GM18519 (cell line): Measurements from ENCODE around the gene WNK1.
"Not testable (repeated sequence)": the region's sequence is repeated elsewhere in the genome, so short reads cannot be mapped to it uniquely, and the experiment has no call there.

Experiments
- ATAC-seq: cut with Tn5 transposase; IDR thresholded peaks from one replicate; pipeline ENCODE4 v1.9.1; 2021; ENCODE audit warnings: mild to moderate bottlenecking, moderate library complexity; ENCODE audit not compliant: unreplicated experiment, low FRiP score

Gene WNK1

DNA sequence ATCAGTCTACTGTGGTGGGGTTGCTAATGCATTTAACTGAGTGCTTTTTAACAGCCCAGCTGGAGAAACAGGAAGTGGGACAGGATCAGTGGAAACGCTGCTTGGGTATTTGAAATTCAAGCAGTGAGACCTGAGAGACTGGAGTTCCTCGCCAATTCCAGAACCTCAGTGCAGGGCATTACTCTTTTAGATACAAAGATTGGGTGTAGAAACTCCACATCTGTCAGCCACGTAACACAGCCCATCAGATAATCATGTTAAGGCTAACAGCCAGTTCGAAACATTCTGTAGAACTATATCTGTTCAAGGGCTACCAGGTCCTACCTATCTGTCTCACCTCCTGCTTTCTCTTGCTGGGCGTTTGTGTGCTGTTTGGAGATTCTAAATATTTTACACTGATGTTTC lies 151.6 kb downstream of the WNK1 start:
- ATAC-seq: no peak

DNA sequence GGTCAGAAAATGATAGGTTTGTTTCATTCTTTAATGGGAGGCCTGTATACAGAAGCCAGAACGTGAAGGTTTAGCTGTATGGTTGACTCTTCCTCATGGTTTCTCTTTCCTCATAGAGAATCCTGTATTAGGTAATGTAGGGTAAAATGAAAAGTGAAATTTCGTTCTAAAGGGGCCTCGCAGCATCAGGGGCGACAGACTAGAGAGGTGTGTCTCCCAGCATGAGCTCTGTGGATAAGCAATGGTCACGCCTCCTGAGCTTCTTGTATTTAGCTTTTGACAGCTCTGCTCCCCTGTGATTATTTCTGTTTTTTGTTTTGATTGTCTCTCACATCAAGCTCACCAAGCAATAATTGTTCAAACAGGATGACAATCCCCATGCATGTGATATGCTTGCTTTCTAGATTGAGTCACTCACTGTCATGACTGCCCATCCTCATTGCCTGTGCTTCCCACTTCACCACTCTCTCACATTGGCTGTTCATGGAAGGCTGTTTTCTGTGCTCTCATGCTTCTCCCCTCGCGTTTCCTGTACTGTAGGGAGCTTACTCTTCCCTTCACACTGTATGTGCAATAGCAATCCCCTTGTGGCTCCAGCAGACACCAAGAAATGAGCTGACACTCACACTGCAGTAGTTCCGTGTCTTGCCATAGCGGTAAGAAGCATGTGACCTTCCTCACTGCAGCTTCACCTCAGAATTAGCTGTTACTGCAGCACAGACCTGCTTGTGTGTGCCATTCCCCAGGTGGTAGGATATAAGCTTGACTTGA lies 153.1 kb downstream of the WNK1 start:
- ATAC-seq: no peak

DNA sequence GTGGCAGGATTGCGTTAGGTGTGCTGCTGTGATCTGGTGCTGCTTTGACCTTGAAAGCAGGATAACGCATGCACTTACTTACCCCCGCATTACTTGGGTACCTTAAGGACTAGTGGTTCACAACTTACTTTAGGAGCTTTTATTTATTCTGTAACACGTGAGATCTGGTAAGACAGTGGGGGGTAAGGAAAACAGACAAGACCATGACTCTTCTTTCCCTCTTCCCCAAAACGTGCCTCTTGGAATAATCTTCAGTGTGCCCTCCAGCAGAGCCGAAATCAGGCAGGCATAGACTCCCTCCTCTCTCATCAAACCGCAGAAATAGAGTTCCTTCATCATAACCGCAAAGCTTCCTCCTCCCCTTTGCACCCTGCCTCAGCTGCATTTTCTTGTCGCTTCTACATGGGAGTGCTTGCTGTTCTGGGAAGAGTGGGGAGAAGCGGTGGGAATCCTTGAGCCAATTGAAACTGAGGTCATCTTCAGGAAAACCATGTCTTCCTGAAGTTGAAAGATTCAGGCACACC lies 153.7 kb downstream of the WNK1 start:
- no peak for ATAC-seq

DNA sequence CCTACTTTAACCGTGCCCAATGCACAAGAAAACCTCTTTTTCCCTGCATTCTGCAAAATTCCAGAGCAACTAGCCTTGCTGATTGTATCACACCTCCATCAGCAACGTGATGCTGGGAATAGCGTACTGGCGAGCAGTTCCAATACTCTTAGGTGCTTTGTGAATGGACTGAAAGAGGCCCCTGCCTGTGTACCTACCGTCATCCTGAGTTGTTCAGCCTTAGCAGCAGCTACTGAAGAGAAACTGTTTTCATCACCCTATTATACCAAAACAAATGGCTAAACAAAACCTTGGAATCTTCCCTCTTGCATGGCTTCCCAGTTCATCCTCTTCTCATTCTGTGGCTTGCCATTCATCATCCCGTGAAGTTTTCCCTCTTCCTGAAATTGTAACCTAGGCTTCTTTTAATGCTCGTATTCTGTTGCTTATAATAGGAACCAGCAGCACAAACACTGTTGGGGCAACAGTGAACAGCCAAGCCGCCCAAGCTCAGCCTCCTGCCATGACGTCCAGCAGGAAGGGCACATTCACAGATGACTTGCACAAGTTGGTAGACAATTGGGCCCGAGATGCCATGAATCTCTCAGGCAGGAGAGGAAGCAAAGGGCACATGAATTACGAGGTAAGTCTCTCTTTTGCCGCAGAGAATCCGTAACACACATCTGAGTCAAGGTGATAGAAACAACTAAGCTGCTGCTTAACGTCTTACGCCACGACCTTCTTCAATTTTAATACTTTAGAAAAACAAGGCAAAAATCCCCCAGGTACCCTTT lies 155.2 kb downstream of the WNK1 start:
- ATAC-seq: no peak

DNA sequence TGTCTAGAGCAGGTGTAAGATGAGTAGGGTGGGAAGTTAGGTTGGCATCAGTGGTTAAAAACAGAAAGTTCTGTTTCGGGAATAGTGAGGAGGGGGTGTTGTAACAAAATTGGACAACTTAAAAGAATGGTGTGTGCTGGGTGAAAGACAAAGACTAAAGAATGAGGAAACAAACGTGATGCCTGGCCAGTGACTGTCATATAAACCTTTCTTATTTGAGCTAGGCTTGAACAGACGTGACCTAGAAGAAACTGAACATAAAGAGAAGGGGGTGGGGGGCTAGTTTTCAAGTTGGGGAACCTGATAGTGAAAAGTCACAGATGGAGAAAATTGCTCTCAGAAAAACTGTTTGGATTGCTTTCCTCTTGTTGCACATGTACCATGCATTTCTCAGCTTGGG lies 157.5 kb downstream of the WNK1 start:
- ATAC-seq: no peak

DNA sequence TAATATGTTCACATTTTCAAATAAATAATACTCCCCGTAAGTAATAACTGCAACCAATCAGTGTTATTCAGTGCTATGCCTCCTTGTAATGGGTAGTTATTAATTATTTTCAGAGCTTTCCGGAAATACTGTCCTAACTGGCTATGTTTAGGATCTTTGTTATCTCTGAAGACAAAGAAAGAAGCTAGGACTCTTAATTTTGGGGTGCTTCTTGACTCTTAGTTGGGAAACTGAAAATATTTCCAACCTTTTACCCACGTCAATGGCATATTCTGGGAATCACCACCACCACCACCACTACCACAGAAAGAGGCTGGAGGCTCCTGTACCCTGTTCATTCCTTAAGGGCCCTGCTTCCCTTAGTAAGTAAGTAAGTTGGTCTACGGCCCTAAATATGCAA lies 158.0 kb downstream of the WNK1 start:
- no peak for ATAC-seq

DNA sequence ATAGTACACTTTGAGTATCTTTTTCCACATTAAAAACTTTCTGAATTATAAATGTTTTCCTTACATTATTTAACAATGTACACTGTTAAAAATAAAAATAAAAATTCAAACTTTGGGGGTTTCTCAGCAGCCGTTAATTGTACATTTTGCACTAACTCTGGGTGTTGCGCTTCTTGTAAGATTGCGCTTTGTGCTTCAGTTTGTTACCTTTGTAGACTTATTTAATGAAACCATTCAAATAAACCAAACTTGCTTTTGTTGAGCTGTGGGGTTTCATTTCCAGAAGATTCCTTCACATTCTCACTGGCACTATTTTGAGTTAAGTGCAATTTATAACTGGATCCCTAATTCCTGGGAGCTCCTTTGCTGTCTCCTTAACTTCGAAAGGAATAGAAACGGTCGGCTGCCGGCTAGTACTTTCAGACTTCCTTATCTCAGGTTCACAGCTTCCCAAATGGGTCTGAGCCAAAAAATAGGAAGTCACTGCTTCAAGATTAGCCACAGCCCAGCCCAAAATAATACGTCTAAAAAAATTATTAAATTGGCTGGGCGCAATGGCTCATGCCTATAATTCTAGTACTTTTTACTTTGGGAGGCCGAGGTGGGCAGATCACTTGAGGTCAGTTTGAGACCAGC lies 158.9 kb downstream of the WNK1 start:
- ATAC-seq: no peak

DNA sequence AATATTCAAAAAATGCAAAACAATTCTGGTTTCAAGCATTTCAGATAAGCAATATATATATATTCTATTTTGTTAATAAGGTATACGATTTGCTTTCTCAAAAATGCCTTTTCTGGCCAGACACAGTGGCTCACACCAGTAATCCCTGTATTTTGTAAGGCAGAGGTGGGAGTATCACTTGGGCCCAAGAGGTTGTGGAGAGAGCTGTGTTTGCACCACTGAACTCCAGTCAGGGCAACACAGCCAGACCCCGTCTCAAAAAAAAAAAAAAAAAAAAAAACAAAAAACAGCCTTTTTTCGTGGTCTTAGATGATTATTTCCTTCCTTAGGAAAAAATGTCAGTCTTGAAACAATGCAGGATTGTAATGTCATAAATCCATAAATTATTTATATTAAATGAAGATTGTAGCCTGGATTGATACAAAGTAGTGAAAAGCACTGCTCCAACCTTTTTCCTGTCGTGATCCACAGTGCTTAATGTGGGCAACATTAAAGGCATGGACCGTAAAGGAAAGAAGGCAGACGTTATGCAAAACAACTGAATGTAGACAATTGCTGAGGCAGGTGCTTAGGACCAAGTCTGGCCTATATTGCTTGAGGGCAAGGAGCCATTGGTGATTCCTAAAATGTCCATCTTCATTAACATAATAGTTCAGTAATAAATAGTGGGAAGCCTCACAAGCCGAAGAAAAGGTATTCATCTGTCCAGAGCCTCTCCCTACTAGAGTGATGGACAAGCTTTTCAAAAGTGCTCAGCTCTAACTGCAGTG lies 160.3 kb downstream of the WNK1 start:
- no peak for ATAC-seq

DNA sequence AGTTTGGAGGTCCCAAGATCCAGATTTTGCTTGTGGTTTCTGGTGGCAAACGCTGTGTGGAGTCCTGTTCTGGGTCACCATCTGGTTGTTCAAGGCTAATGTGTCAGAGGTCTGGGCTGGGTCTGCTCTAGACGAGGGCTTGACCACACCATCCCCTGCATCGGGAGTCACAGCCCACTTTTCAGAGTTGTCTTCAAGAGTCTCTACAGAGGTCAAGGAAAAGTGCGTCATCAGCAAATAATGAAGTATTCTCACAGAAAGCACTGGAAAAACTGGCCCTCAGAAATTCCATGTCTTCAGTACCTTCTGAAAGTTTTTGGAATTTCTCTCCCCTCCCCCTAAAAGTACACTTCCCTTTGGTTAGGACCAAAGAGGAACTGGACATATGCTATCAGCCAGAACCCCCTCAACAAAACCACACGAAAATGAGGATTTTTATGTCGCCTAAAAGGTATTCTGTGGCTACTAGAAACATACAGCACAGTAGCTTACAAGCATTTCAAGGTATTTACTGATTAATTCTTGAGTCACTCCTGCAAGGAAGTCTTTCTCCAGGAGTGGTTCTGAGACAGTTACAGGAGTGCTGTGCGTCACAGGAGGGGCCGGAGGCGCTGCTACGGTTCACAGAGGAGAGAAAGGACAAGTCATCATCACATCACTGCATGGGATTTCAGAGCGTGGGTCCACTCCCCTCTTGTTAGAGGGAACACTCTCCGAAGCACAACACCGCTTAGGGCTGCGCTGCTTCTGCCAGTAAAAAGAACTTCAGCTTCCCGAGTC lies 161.7 kb downstream of the WNK1 start:
- ATAC-seq: no peak

DNA sequence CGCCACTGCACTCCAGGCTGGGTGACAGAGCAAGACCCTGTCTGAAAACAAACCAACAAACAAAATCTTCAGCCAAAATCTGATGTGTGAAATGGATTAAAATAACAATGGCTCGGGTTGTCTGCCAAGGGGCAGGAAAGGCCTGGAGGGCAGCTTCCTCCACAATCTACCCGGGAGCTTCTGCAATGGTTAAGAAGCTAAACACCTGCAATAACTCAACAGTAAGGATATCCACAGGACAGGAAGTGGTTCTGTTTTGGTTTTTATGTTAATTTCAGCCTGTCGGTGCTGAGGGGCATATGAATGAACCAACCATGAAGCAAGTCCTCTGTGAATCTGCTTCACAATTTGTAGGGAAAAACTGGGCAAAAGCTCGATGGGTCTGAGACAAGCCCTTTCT lies 162.7 kb downstream of the WNK1 start:
- ATAC-seq: no peak

DNA sequence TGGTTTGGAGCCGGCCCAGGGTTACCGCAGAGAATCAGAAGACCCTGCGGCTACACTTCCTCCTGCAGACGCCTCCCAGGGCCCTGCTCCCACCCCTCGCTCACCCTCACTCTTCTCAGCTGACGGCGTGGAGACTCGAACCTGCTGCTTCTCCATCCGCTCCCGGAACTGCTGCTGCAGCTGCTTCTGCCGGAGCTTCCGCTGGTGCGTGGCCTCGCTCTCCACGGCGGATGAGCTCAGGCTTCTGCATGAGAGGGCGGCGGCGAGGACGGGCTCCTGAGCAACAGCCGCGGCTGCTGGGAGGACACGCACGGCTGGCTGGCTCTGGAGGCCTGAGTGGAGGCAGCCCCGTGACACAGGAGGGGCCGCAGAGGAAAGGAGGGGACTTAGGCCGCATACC lies 163.9 kb downstream of the WNK1 start:
- ATAC-seq: no peak

DNA sequence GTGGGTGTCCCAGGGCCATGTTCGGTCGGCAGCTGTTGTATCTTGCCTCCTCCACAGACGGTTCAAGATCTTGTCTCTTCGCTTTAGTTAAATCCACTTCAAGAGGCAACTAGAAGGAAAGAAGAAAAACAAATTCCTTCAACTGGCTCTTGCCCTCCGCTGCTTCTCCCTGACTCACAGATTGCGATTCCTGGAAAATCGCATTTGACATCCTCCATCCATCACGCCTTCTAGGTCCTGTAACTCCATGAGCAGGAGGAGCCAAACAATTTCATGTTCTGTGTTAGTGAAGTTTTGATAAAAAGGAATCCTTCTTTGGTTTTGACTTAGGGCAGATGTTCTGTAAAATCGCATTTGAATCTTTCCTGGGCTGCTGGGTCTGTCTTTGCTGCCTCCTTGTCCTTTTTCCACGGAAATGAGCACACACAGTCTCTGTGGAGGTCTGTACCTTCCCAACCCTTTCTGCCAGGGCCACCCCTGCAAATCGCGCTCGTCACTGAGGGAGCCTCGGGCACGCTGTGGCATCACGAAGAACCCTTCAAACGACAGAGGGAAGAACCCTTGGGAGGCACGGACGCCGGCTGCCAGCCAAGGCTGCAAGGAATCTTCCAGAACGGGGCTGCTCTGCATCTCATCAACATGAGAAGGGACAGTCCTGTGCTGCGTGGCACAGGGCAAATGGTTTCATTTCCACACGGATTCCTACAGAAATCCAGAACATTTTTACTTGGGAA lies 164.5 kb downstream of the WNK1 start:
- no peak for ATAC-seq

DNA sequence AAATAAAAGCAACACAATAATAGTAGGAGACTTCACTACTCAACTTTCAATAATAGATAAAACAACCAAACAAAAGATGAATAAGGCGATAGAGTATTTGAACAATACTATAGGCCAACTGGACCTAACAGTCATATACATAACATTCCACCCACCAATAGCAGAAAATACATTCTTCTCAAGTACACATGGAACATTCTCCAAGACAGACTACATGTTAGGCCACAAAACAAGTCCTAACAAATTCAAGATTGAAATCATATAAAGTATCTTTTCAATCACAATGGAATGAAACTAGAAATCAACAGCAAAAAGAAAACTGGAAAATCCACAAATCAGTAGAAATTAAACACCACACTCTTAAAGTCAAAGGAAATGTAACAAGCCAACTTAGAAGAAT lies 168.3 kb downstream of the WNK1 start:
- no peak for ATAC-seq

DNA sequence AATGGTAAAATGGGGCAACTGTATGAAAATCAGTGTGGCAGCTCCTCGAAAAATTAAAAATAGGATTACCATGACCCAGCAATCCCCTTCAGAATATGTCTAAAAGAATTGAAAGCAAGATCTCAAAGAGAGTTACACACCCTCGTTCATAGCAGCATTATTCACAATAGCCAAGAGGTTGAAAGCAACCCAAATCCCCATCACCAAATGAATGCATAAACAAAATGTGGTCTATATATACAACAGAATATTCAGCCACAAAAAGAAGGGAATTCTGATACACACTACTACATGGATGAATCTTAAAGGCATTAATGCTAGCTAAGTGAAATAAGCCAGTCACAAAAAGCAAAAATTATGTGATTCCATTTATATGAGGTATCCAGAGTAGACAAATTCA lies 169.9 kb downstream of the WNK1 start:
- no peak for ATAC-seq

DNA sequence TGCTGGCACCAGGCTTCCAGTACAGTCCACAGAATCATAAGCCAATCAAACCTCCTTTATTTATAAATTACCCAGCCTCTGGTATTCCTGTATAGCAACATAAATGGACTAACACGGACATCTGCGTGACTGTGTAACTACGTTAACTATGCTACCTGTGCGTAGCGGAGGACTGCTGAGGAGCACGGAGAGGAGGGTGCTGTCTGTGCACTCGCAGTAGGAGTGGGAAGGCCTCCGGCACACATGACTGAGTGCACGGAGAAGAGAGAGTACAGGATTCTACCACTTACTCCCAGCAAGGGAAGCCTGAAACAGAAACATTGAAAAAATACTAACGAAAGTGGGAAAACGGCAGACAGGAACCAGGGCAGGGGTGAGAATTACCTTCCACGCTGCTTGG lies 174.3 kb downstream of the WNK1 start:
- ATAC-seq: no peak

DNA sequence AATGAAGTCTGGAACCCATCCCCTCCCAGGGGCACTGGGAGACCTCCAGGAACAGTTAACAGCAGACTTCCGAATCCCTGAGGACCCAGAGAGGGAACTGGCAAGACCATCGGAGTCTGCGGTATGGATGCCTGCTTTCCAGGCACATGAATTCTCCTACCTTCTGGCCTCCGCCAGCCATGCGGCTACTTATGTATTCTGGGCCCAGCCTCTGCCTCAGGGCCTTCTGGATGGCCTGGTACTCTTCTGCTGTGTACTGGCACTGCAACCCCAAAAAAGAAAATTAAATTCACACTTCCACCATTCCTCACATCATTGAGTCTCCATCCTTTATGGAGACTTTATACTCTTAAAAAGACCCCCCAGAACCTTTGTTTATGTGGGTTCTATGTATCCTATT lies 178.7 kb downstream of the WNK1 start:
- ATAC-seq: no peak

DNA sequence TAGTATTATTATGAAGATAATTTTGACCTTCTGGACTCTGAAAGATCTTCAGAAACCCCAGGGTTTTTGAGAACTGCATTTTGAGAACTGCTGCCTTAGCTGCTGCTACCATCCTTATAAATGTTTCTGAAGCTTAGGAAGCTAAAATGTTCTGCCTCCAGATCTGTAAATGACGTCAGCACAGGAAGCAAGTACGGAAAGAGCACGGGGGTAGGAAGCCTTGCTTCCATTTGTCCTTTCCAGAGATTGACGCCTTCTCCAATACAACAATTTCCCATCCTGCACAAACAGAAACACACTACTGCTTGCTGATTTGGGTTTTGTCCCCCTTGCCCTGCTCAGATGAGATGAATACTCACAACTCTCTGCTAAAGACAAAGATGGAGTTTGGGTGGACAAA lies 179.2 kb downstream of the WNK1 start:
- ATAC-seq: no peak

DNA sequence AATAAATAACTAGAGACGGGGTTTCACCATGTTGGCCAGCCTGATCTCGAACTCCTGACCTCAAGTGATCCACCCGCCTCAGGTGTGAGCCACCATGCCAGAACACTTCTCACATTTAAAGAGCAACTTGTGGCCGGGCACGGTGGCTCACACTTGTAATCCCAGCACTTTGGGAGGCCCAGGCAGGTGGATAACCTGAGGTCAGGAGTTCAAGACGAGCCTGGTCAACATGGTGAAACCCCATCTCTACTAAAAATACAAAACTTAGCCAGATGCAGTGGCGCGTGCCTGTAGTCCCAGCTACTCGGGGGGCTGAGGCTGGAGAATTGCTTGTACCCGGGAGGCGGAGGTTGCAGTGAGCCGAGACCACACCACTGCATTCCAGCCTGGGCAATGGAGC lies 183.5 kb downstream of the WNK1 start:
- not testable (repeated sequence) for ATAC-seq
